Activated naive CD8-positive, alpha-beta T cell treated with anti-CD3 and anti-CD28 coated beads for 36 hours (primary cell): ENCODE measurements around the gene OOSP3. TPM values are rescaled to one million over a fixed set of nuclear protein-coding genes. Genes with fewer than 3 reads are reported as not detected.
"Not testable (repeated sequence)": the region's sequence is repeated elsewhere in the genome, so short reads cannot be mapped to it uniquely, and the experiment has no call there.

Experiments
- DNase-seq: peaks from one replicate; pipeline ENCODE4 v3.0.0; 2021
- H3K27ac Mint-ChIP-seq: one replicate; pipeline ENCODE4 v1.8.0; 2022; ENCODE audit warnings: mild to moderate bottlenecking, moderate library complexity, mixed read lengths
- H3K27me3 Mint-ChIP-seq: one replicate; pipeline ENCODE4 v1.8.0; 2022; ENCODE audit warnings: mild to moderate bottlenecking, mixed read lengths
- H3K36me3 Mint-ChIP-seq: one replicate; pipeline ENCODE4 v1.8.0; 2021; ENCODE audit warnings: mild to moderate bottlenecking, mixed read lengths
- H3K4me1 Mint-ChIP-seq: one replicate; pipeline ENCODE4 v1.8.0; 2021; ENCODE audit warnings: mixed read lengths
- H3K4me3 Mint-ChIP-seq: one replicate; pipeline ENCODE4 v1.8.0; 2022; ENCODE audit warnings: mild to moderate bottlenecking, moderate library complexity, mixed read lengths
- H3K9me3 Mint-ChIP-seq: one replicate; pipeline ENCODE4 v1.8.0; 2022; ENCODE audit warnings: mixed read lengths
- total RNA-seq, 2 experiments: library from RNA; stranded (reverse); gene quantifications; one replicate each; pipeline ENCODE4 v1.2.3, GENCODE V29; 2021

Gene OOSP3, protein sequence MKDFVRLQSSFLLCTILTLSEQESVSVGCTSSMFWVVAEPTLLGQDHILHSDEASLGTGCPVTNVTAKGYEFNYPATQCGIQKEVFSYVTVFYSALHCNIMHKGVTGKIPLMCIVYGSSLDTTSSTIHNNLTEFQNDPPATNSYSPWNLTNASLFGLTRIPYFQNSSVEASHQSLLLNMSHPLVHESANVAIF
- not detected for total RNA-seq

DNA sequence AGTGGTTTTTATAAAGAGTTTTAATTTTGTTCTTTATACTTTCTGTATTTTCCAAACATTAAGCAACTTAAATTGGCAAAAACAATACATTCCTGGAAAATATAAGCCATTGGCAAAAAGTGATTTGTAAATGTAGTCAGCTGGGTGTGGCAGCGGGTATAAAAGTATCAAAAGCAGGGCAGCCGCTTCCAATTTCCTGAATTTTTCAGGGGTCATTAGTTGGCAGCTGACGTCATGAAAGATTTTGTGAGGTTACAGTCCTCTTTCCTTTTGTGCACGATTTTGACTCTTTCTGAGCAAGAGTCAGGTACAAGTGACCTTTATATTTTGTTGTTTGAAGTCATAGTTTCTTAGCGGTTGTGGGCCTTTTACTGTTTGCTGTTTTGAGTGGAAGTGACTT lies at the start of gene OOSP3:
Gene OOSP3, plus strand, starts transcription at position 208 of the 400 bp plus-strand sequence. Its CDS starts 27 bp downstream, at position 235.
- Mint-ChIP-seq H3K9me3 (no peaks in the 10 kb centered on the region), H3K4me1 (no peaks in the 10 kb centered on the region), H3K27ac (no peak within 1 kb of the TSS), H3K4me3 (no peak within 1 kb of the TSS), H3K27me3 (peaks cover 3% of the 10 kb centered on the region), H3K36me3 (no peaks in the 10 kb centered on the region)
- DNase-seq: no peak

DNA sequence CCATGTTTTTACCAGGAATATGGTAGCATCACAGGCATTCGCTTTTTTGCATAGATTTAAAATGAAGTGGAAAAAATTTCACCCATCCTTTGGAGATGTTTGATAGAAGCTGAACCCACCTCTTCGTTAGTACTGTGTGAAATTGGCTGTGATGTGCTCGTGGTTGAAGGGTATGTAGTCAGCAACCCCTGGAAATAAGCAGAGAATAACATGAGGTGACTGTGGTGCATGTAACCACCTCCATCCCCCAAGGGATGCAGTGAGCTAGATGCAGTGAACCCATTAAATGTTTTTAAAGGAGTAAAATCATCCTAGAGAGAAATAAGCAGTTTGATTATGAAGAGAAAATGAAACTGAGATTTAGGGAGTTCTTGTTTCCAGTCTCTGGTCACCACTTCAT lies 49.2 kb upstream of the OOSP3 start:
- Mint-ChIP-seq H3K4me1 (peaks cover 3% of the 10 kb centered on the region), H3K36me3 (no peaks in the 10 kb centered on the region), H3K27me3 (peaks cover 4% of the 10 kb centered on the region), H3K27ac (no peak overlapping the region), H3K4me3 (no peak overlapping the region), H3K9me3 (no peaks in the 10 kb centered on the region)
- no peak for DNase-seq

DNA sequence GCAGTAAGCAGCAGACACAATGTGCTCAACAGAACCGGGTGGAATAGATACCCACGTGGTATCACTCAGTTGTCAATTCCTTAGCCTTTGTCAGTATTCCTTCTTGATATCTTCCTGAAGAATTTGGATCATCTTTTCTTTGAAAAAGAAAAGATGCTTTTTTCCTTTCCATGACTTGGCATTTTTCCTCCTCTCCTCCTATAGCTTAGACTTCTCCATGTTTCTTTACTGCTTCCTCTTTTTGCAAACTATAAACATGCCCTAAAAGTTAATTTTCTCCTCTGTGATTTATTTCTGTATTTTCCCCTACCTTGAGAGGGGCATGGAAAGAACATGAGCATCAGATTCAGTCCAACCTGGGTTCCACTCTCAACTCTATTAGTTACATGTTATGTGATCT lies 45.0 kb upstream of the OOSP3 start:
- Mint-ChIP-seq H3K9me3 (no peaks in the 10 kb centered on the region), H3K36me3 (no peaks in the 10 kb centered on the region), H3K27me3 (peaks cover 4% of the 10 kb centered on the region), H3K4me3 (no peak overlapping the region), H3K27ac (no peak overlapping the region), H3K4me1 (peaks cover 3% of the 10 kb centered on the region)
- DNase-seq: no peak

DNA sequence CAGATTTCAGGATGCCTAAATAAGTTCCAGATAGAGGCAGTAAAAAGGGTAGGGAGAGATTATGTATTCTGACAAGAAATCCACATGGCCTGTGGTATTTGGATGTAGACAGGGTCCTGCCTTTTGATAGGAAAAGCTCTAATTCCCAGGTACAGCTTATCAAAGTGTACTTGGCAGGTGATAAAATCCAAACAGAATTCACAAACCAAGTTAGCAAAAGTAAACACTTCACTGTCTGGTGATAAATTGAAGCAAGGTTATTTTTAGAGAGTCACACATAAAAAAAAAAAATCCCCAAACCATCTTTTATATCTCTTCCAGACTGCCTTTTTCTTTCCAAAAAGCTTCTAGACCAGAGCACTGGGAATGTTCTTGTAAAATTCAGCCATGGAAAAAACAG lies 39.0 kb upstream of the OOSP3 start:
- no peaks in the 10 kb centered on the region for H3K4me1 Mint-ChIP-seq
- no peaks in the 10 kb centered on the region for H3K9me3 Mint-ChIP-seq
- H3K4me3 Mint-ChIP-seq: no peak overlapping the region
- H3K36me3 Mint-ChIP-seq: no peaks in the 10 kb centered on the region
- H3K27me3 Mint-ChIP-seq: peaks cover 7% of the 10 kb centered on the region
- no peak overlapping the region for H3K27ac Mint-ChIP-seq
- DNase-seq: no peak

DNA sequence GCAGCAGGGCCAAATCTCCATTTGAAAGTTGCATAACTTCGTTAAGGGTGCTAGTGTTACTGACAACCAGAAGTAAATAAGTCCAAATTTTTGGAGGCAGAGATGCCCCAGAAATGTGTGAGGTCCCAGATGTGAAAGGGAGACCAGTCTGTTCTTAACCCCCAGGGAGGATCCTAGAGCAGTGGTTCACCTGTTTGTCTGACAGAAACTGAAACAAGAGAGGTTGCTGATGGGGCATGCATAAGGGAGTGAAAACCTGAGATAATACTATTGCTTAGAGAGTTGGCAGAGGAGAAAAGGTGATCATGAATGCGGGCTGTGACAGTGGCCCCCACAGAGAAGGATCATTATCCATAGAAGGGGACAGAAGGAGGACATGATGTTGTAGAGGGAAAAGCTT lies 37.1 kb upstream of the OOSP3 start:
- Mint-ChIP-seq H3K27ac (no peak overlapping the region), H3K9me3 (no peaks in the 10 kb centered on the region), H3K36me3 (no peaks in the 10 kb centered on the region), H3K27me3 (peaks cover 7% of the 10 kb centered on the region), H3K4me1 (no peaks in the 10 kb centered on the region), H3K4me3 (no peak overlapping the region)
- no peak for DNase-seq

DNA sequence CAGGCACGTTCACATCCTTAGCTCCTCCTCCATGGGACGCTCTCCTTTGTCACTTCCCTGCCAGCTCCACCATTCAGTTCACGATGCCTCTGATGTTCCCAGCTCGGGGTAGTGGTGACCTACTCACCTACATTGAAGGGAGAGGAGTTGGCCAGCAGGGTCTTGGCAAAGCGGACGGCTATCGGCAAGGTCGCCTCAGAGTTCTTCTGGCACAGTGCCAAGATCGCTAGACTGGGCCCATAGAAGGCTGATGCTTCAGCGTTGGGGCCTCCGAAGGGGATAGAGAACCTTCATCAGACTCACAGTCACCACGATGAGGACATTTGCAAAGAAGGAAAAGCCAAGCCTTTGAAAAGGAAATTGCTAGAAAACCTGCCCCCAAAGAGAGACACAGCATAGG lies 36.3 kb upstream of the OOSP3 start:
- Mint-ChIP-seq H3K9me3 (no peaks in the 10 kb centered on the region), H3K4me3 (no peak overlapping the region), H3K27ac (no peak overlapping the region), H3K27me3 (peaks cover 3% of the 10 kb centered on the region), H3K4me1 (no peaks in the 10 kb centered on the region), H3K36me3 (no peaks in the 10 kb centered on the region)
- DNase-seq: no peak

DNA sequence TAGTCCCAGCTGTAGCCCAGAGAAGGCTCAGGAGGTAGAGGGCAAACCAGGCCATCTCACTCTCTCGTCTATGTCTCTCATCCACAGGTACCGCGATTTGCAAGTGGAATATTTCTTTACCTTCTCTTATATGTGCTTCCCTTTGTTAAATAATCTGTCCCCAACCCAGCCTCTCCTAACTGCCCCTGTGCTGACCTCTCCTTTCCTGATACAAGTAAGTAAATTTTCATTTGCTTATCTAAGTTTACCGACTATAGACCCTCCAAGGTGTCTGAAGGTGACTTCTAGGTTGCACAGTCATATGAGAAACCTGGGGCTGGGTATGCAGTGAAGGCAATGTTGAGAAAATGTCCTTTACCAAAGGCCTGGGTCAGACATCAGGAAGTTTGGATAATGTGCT lies 33.2 kb upstream of the OOSP3 start, which contains the start of gene CBLIF:
Gene CBLIF, minus strand, starts transcription at position 101 of the 400 bp plus-strand sequence. Its CDS starts 46 bp downstream, at position 55.
- Mint-ChIP-seq H3K27ac (no peak within 1 kb of the TSS), H3K36me3 (no peaks in the 10 kb centered on the region), H3K4me3 (no peak within 1 kb of the TSS), H3K9me3 (no peaks in the 10 kb centered on the region), H3K4me1 (no peaks in the 10 kb centered on the region), H3K27me3 (peaks cover 3% of the 10 kb centered on the region)
- no peak for DNase-seq

DNA sequence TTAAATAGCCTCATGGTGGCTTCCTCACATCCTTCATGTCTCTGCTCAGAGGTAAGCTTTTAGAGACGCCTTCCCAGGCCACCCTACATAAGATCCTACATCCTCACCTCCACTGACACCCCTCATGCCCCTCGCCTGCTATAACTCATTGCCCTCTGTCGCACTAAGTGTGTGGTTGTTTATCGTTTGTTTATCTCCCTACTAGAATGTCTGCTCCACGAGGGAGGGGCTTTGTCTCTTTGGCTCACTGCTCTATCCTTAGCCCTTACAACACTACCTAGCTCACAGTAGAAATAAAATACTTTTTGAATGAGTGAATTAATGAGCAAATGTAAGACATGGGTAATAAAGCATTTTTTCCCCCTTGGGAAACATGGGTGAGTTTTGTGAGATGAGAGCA lies 32.0 kb upstream of the OOSP3 start:
- Mint-ChIP-seq H3K4me3 (no peak overlapping the region), H3K27me3 (peaks cover 3% of the 10 kb centered on the region), H3K4me1 (no peaks in the 10 kb centered on the region), H3K27ac (no peak overlapping the region), H3K36me3 (no peaks in the 10 kb centered on the region), H3K9me3 (no peaks in the 10 kb centered on the region)
- no peak for DNase-seq

DNA sequence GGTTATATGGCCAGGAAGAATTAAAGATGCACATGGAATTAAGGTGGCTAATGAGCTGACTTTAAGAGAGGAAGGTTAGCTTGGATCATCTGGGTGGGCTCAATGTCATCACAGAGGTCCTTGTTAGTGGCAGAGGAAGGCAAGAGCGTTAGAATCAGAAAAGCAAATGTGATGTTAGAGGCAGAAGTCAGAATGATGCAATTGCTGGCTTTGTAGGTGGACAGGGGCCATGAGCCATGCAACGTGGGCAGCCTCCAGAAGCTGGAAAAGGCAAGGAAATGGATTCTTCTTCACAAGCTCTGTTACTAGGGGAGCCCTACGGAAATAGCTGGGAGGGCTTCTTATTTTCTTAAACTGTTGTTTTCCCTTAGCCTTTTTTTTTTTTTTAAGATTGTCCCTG lies 31.0 kb upstream of the OOSP3 start:
- Mint-ChIP-seq H3K4me1 (no peaks in the 10 kb centered on the region), H3K4me3 (no peak overlapping the region)

DNA sequence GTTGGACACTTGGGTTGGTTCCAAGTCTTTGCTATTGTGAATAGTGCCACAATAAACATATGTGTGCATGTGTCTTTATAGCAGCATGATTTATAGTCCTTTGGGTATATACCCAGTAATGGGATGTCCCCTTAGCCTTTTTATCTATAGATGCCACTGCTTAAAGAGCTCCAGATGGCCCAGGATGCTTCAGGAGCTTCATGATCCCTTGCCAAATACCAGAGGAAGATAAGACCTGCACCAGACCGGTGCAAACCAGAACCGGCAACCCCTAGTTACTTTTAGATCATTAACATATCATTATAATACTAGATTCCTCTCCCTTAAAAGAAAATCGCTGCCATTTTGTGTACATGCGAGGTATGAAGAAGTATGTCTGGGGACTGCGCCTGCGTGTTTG lies 30.1 kb upstream of the OOSP3 start:
- not testable (repeated sequence) for H3K4me1 Mint-ChIP-seq, DNase-seq, H3K27ac Mint-ChIP-seq, H3K27me3 Mint-ChIP-seq, H3K9me3 Mint-ChIP-seq, H3K36me3 Mint-ChIP-seq, H3K4me3 Mint-ChIP-seq

More for the DNA sequence above, 31.0 kb upstream of the OOSP3 start:
- Mint-ChIP-seq H3K27me3 (peaks cover 3% of the 10 kb centered on the region), H3K27ac (no peak overlapping the region), H3K36me3 (no peaks in the 10 kb centered on the region), H3K9me3 (no peaks in the 10 kb centered on the region)
- no peak for DNase-seq

DNA sequence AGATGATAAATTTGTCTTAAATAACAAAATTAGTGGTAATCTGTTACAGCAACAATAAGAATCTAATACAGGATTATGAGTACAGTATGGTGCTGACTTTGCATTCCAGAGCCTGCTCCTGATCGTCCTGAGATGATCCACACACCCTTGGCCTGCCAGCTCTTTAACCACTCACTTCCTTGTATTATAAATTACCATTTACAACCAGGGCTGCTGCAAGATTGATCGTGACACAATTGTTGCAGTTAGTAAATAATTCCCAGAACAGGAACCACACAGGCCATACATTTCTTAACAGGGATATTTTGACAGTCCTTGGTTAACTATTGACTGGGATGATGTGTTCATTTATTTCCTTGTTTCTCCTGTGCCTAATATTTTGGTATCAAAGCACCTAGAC lies 29.5 kb upstream of the OOSP3 start:
- H3K4me1 Mint-ChIP-seq: no peaks in the 10 kb centered on the region
- H3K9me3 Mint-ChIP-seq: no peaks in the 10 kb centered on the region
- no peak overlapping the region for H3K27ac Mint-ChIP-seq
- H3K36me3 Mint-ChIP-seq: no peaks in the 10 kb centered on the region
- H3K27me3 Mint-ChIP-seq: peaks cover 1% of the 10 kb centered on the region
- no peak for DNase-seq
- no peak overlapping the region for H3K4me3 Mint-ChIP-seq

DNA sequence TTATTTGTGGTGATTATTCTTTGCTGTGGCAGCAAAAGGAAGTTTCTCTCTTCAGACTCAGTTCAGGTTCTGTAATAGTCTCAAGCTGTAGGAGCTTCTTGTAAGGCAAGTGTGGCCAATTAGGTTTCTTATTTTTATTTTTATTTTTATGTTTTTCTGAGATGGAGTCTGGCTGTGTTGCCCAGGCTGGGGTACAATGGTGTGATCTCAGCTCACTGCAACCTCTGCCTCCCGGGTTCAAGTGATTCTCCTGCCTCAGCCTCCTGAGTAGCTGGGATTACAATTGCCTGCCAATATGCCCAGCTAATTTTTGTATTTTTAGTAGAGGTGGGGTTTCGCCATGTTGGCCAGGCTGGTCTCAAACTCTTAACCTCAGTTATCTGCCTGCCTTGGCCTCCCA lies 29.0 kb upstream of the OOSP3 start:
- not testable (repeated sequence) for H3K27me3 Mint-ChIP-seq, H3K4me3 Mint-ChIP-seq, H3K9me3 Mint-ChIP-seq, H3K4me1 Mint-ChIP-seq, H3K27ac Mint-ChIP-seq, H3K36me3 Mint-ChIP-seq, DNase-seq

DNA sequence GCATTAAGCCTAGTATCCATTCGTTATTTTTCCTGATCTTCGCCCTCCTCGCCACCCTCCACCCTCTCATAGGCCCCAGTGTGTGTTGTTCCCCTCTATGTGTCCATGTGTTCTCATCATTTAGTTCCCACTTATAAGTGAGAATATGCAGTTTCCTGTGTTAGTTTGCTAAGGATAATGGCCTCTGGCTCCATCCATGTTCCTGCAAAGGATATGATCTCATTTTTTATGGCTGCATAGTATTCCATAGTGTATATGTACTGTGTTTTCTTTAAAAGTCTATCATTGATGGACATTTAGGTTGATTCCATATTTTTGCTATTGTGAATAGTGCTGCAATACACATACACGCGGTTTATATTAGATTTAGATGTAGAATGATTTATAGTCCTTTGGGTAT lies 27.2 kb upstream of the OOSP3 start:
- not testable (repeated sequence) for DNase-seq, H3K27ac Mint-ChIP-seq, H3K27me3 Mint-ChIP-seq, H3K4me1 Mint-ChIP-seq, H3K4me3 Mint-ChIP-seq, H3K36me3 Mint-ChIP-seq, H3K9me3 Mint-ChIP-seq

DNA sequence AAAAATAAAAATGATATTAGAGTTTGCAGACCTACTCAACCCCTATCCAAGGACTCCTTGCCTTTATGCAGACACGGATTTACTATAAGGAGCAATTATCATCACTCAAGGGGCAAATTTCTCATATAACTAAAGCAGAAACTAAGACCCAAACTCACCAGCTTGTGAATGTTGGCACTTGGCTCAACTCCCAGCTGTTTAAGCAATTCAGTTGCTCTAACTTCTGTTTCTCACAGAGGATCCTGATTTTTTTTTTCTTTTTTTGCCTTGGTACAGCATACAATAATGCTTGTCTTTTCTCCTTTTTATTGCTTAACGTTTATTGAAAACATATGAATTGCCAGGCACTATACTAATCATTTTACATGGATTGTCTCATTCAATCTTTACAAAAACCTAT lies 23.7 kb upstream of the OOSP3 start:
- no peak overlapping the region for H3K4me3 Mint-ChIP-seq
- no peak overlapping the region for H3K27ac Mint-ChIP-seq
- peaks cover 9% of the 10 kb centered on the region for H3K4me1 Mint-ChIP-seq
- H3K9me3 Mint-ChIP-seq: no peaks in the 10 kb centered on the region
- H3K27me3 Mint-ChIP-seq: peaks cover 12% of the 10 kb centered on the region
- DNase-seq: no peak
- H3K36me3 Mint-ChIP-seq: no peaks in the 10 kb centered on the region

DNA sequence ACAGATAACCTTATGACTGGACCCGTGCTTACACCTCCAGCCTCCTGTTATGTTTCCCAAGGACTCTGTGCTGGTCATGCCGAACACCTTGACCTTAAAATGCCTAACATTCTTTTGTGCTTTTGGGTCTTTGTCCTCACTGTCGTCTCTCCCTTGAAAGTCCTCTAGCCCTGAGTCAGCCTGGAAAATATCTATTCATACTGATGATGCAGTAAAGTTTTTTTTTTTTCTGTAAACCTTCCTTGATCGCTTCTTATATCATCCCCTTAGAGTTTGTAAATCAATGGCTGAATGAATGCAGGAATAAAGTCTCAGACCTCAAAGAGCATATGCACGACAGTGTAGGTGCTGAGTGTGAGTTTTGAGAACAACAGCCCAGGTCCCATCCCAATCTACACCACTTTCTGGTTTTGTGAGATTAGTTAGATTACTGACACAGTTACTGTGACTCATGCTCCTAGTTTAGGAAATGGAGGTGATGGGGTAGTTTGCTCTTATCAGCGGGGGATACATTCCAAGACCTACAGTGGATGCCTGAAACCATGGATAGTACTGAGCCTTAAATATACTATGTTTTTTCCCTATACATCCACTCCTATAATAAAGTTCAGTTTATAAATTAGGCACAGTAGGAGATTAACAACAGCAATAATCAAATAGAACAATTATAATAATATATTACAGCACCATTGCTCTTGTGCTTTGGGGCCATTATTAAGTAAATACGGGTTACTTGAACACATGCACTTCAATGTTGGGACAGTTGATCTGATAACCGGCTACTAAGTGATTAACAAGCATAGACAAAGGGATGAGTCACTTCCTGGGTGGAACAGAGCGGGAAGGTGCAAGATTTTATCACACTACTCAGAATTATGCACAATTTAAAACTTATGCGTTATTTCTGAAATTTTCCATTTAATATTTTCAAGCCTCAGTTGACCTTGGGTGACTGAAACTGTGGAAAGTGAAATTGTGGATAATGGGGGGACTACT lies 20.8 kb upstream of the OOSP3 start:
- no peak for DNase-seq
- Mint-ChIP-seq H3K27me3 (peaks cover 12% of the 10 kb centered on the region), H3K4me3 (no peak overlapping the region), H3K9me3 (no peaks in the 10 kb centered on the region), H3K4me1 (peaks cover 9% of the 10 kb centered on the region), H3K36me3 (no peaks in the 10 kb centered on the region), H3K27ac (no peak overlapping the region)

DNA sequence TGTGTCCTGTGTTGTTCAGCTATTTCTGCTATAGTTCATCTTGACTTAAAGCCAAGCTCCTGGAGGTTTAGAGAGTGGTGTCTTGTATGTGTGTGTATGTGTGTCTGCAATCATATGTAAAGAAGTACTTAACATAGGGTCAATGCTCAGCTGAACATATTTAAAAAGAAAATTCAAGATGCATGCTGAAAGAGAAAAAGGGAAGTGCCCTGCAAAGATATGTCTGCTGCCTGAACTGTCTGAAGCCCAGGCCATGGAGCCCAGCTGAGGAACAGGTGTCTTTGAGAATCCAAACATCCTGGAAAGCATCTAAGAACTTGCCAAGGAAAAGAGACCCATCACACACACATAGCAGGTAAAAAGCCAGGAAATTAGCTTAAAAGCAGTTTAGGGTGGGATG lies 18.9 kb upstream of the OOSP3 start:
- H3K4me3 Mint-ChIP-seq: no peak overlapping the region
- H3K9me3 Mint-ChIP-seq: no peaks in the 10 kb centered on the region
- no peaks in the 10 kb centered on the region for H3K36me3 Mint-ChIP-seq
- DNase-seq: no peak
- peaks cover 6% of the 10 kb centered on the region for H3K27me3 Mint-ChIP-seq
- peaks cover 9% of the 10 kb centered on the region for H3K4me1 Mint-ChIP-seq
- no peak overlapping the region for H3K27ac Mint-ChIP-seq
